Heart left ventricle (tissue), 13 donors: ENCODE data around the gene CR2.

Experiments
- CTCF ChIP-seq, 12 donors: fragments of 200-600 bp; sonication (generic) in 4 of 12; IDR thresholded peaks; one replicate each; pipeline versions ENCODE4 v1.5.0 to v1.8.0; 2018 to 2022; ENCODE audit warnings: antibody characterized with exemption in 12 of 12, mild to moderate bottlenecking in 5 of 12
- POLR2A ChIP-seq, 2 donors: fragments of 450-650 bp; IDR thresholded peaks; one replicate each; pipeline ENCODE4 v1.6.1; 2017; ENCODE audit warnings: antibody characterized with exemption in 2 of 2, mild to moderate bottlenecking in 2 of 2, moderate library complexity in 2 of 2
- donor health status: ischemic (EF 13 %, LVEDD 7.1; RV severe dilation, severe dysfunction).
- donor health status: DM: no; HTN: yes; CAD: no.
- donor health status: DM: no; HTN: no; CAD: no.
- donor health status: ischemic (EF 25% LVEDD 6.9; RV normal size, moderate dysfunction).
- donor health status: ischemic (EF 25% LVEDD 5.7; RV mildly dilated, moderate dysfunction).
- donor health status: ischemic (EF 35%, LVEDD 5.7; RV mildly dilated, moderate dysfunction).
- donor health status: nonischemic (EF 11% LVEDD 7.7; RV severe dilation, severe dysfunction).
- donor health status: DM: yes; HTN: yes; CAD: no.
- donor health status: PGD.
- donor health status: ischemic (EF 29% LVEDD 5.4; RV normal size, mild dysfunction).
- donor health status: nonischemic (EF 23%, LVEDD 6.1; RV moderate dilation, normal function).

- no peak for TF ChIP-seq CTCF (IDR thresholded peaks at IDR 0.05)
- no peak for TF ChIP-seq POLR2A (IDR thresholded peaks at IDR 0.05)
Observed at GRCh38 chr1:207458414-207458813, 4.3 kb downstream of the CR2 start.
